ENCODE results near the gene ZSCAN5A. TPM values are rescaled to one million over a fixed set of nuclear protein-coding genes. Genes with fewer than 3 reads are reported as not detected.

Gene ZSCAN5A
- total and polyA plus RNA-seq, 2 of the 13 experiments (the other 11 are each of a cell fraction or from before 2014, with no cell fraction given), result 9.5 to 17.8 TPM

DNA sequence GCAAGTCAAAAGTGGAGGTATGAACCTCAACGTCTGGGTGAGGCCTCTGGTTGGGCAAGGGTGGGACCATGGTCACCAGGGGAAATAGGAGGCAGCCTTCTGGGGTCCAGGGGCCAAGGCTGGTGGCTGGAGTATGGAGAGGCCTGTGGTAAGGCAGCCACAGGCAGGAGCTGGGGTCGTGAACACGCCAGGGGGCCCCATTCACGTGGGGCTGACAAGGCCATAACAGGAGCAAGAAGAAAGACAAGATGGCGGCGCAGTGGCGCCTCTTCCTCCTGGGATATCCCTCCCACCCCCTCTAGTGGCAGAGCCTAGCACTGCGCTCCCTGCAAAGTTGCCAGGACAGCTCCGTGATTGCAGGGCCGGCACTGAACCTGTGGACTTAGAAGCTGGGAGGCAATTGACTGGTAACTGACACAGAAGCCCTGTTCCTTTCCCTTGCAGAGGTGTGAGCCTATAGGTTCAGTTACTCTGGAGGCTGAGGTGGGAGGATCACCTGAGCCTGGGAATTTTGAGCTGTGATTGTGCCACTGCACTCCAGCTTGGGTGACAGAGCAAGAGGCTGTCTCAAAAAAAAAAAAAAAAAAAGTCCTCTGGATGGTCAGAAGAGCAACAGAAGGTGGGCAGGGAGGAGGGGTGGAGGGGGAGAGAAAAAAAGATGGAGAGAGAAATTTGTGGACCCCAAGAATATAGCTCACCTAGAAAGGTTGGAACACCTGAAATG, 61.8 kb downstream of the ZSCAN5A start:
- H2AFZ ChIP-seq (ENCODE audit: low read length), result no peak overlapping the region
- FAIRE-seq, result no peak
- TF ChIP-seq ZNF644 (CRISPR knock-in tag; IDR thresholded peaks at IDR 0.05; ENCODE audit: low read depth) (0 out of 2 replicates have a peak, but pooled peaks have one; percentile 48), ZMYM2 (CRISPR knock-in tag; IDR thresholded peaks at IDR 0.05) (no peak), XRCC5 (optimal IDR thresholded peaks at IDR 0.05; ENCODE audit: low read length) (peak; percentile 23), ZNF333 (CRISPR knock-in tag; IDR thresholded peaks at IDR 0.05; ENCODE audit: borderline replicate concordance) (no peak), ZSCAN12 (CRISPR knock-in tag; IDR thresholded peaks at IDR 0.05) (no peak), ZNF770 (CRISPR knock-in tag; IDR thresholded peaks at IDR 0.05) (no peak), ZHX2 (IDR thresholded peaks at IDR 0.05; ENCODE audit: low read depth) (peak; percentile 59; the same call in 1 of the 2 replicates), ZHX2 (CRISPR knock-in tag; IDR thresholded peaks at IDR 0.05; ENCODE audit: borderline replicate concordance) (no peak)
- TF ChIP-seq, protein P1, sequence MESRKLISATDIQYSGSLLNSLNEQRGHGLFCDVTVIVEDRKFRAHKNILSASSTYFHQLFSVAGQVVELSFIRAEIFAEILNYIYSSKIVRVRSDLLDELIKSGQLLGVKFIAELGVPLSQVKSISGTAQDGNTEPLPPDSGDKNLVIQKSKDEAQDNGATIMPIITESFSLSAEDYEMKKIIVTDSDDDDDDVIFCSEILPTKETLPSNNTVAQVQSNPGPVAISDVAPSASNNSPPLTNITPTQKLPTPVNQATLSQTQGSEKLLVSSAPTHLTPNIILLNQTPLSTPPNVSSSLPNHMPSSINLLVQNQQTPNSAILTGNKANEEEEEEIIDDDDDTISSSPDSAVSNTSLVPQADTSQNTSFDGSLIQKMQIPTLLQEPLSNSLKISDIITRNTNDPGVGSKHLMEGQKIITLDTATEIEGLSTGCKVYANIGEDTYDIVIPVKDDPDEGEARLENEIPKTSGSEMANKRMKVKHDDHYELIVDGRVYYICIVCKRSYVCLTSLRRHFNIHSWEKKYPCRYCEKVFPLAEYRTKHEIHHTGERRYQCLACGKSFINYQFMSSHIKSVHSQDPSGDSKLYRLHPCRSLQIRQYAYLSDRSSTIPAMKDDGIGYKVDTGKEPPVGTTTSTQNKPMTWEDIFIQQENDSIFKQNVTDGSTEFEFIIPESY (CRISPR knock-in tag; IDR thresholded peaks at IDR 0.05), result peak; percentile 99
- TF ChIP-seq, protein P2, sequence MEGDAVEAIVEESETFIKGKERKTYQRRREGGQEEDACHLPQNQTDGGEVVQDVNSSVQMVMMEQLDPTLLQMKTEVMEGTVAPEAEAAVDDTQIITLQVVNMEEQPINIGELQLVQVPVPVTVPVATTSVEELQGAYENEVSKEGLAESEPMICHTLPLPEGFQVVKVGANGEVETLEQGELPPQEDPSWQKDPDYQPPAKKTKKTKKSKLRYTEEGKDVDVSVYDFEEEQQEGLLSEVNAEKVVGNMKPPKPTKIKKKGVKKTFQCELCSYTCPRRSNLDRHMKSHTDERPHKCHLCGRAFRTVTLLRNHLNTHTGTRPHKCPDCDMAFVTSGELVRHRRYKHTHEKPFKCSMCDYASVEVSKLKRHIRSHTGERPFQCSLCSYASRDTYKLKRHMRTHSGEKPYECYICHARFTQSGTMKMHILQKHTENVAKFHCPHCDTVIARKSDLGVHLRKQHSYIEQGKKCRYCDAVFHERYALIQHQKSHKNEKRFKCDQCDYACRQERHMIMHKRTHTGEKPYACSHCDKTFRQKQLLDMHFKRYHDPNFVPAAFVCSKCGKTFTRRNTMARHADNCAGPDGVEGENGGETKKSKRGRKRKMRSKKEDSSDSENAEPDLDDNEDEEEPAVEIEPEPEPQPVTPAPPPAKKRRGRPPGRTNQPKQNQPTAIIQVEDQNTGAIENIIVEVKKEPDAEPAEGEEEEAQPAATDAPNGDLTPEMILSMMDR (CRISPR knock-in tag; IDR thresholded peaks at IDR 0.05), result peak; percentile 76

More for the DNA sequence above, 61.8 kb downstream of the ZSCAN5A start:
- in situ Hi-C loops (cut with HindIII; ENCODE audit: extremely low pct_ligation_motif_present, low pct_unique_long_range_greater_than_20kb) (loop anchor here (5.0 kb wide), 1 partner anchor 79 kb away; no protein-coding TSS in a partner anchor), intact Hi-C loops (cut with micrococcal nuclease; ENCODE audit: unreplicated experiment) (loop anchor here (1.0 kb wide), 1 partner anchor 80 kb away; no protein-coding TSS in a partner anchor)
- Histone ChIP-seq H4K20me1 (ENCODE audit: insufficient read depth, low read length) (no peaks in the 10 kb centered on the region), H3K4me3 (replicated peaks in 1 of 3; ENCODE audit: insufficient read depth in 1 of 3, low read depth in 2 of 3, low read length in 3 of 3) (no peak overlapping the region), H3K36me3 (replicated peaks in 1 of 2; ENCODE audit: control insufficient read depth in 1 of 2, insufficient read depth in 2 of 2, low read length in 2 of 2) (no peaks in the 10 kb centered on the region; a peak in 1 of 5 replicates), H3K9ac (ENCODE audit: insufficient read depth, low read depth, low read length) (no peak overlapping the region), H3K79me2 (ENCODE audit: insufficient read depth, low read length) (no peaks in the 10 kb centered on the region), H3K4me2 (ENCODE audit: low read depth, low read length) (no peak overlapping the region), H3K9me3 (ENCODE audit: low read length) (no peaks in the 10 kb centered on the region), H3K27me3 (ENCODE audit: control insufficient read depth in 1 of 2, insufficient read depth in 2 of 2, low read length in 2 of 2) (no peaks in the 10 kb centered on the region), H3K4me1 (ENCODE audit: insufficient read depth, low read length) (no peaks in the 10 kb centered on the region), H3K27ac (ENCODE audit: extremely low read length, insufficient read depth, low read length) (no peak overlapping the region)
- ATAC-seq (peak; percentile 64), DNase-seq (ENCODE audit: low spot score) (peak; percentile 35)
- ChIA-PET CTCF (ENCODE audit: low intra/inter-chr PET ratio, low total read pairs) (interaction anchor here (0.7 to 3.5 kb wide), 7 partner anchors 56 to 187 kb away, joined by 3 to 46 read pairs (median 4); no protein-coding TSS in a partner anchor), POLR2A (interaction anchor here (1.5 to 1.9 kb wide), 3 partner anchors 57 to 176 kb away, joined by 3 to 7 read pairs (median 4); no protein-coding TSS in a partner anchor)
- 90% methylated on average over 7 of the region's 10 CpGs for WGBS (ENCODE audit: low lambda C conversion rate)
- BruUV-seq (replicated peaks), result no TSS peak

Data from HepG2 (cell line).